H9 (cell line): ENCODE data around the gene HLX. TPM values are rescaled to one million over a fixed set of nuclear protein-coding genes. Genes with fewer than 3 reads are reported as not detected.
A peak's percentile ranks its signal among the peaks of the same experiment; 100 is the strongest.

ENCODE experiments used
- DNase-seq: peaks from one replicate; pipeline ENCODE4 v3.0.0-alpha.2; 2017
- H2AFZ ChIP-seq: one replicate; pipeline ENCODE4 v1.6.1; 2013; ENCODE audit warnings: mild to moderate bottlenecking, low read length, control low read depth, moderate library complexity
- H2AK5ac ChIP-seq: 2 replicates; pipeline ENCODE4 v1.6.1; 2013; ENCODE audit warnings: low read length, control low read depth, mixed read lengths; ENCODE audit not compliant: insufficient read length
- H2BK120ac ChIP-seq: one replicate; pipeline ENCODE4 v1.6.1; 2013; ENCODE audit warnings: low read depth, mild to moderate bottlenecking, low read length, control low read depth, inconsistent platforms; ENCODE audit not compliant: poor library complexity, severe bottlenecking
- H2BK12ac ChIP-seq: 2 replicates; pipeline ENCODE4 v1.6.1; 2013; ENCODE audit warnings: low read length, control low read depth, mixed read lengths, low read depth; ENCODE audit not compliant: insufficient read length
- H2BK15ac ChIP-seq: 2 replicates; pipeline ENCODE4 v1.6.1; 2013; ENCODE audit warnings: low read depth, low read length, control low read depth
- H2BK20ac ChIP-seq: one replicate; pipeline ENCODE4 v1.6.1; 2013; ENCODE audit warnings: low read depth, mild to moderate bottlenecking, low read length, control low read depth, inconsistent platforms; ENCODE audit not compliant: poor library complexity, severe bottlenecking
- H2BK5ac ChIP-seq: 2 replicates; pipeline ENCODE4 v1.6.1; 2013; ENCODE audit warnings: low read length, control low read depth, mixed read lengths; ENCODE audit not compliant: insufficient read length
- H3K14ac ChIP-seq: 2 replicates; pipeline ENCODE4 v1.6.1; 2013; ENCODE audit warnings: low read length, control low read depth; ENCODE audit not compliant: insufficient read depth
- H3K18ac ChIP-seq: 2 replicates; pipeline ENCODE4 v1.6.1; 2013; ENCODE audit warnings: low read depth, mild to moderate bottlenecking, mixed read lengths, low read length, control low read depth; ENCODE audit not compliant: insufficient read length
- H3K23ac ChIP-seq: 2 replicates; pipeline ENCODE4 v1.6.1; 2013; ENCODE audit warnings: low read length, control low read depth, mixed read lengths, low read depth; ENCODE audit not compliant: insufficient read length
- H3K23me2 ChIP-seq: 2 replicates; pipeline ENCODE4 v1.6.1; 2013; ENCODE audit warnings: low read depth, mild to moderate bottlenecking, mixed read lengths, low read length, control low read depth; ENCODE audit not compliant: insufficient read length, poor library complexity, severe bottlenecking
- H3K27ac ChIP-seq: 2 replicates; pipeline ENCODE4 v1.5.1; 2013; ENCODE audit warnings: low read length, control low read depth, mixed read lengths, low read depth; ENCODE audit not compliant: insufficient read length
- H3K27me3 ChIP-seq: 2 replicates; pipeline ENCODE4 v1.6.1; 2013; ENCODE audit warnings: low read length, control low read depth, inconsistent platforms; ENCODE audit not compliant: insufficient read depth
- H3K4ac ChIP-seq: 2 replicates; pipeline ENCODE4 v1.6.1; 2013; ENCODE audit warnings: low read depth, mild to moderate bottlenecking, control low read depth, inconsistent platforms, low read length, moderate library complexity
- H3K4me1 ChIP-seq: 2 replicates; pipeline ENCODE4 v1.6.1; 2013; ENCODE audit warnings: low read length, control low read depth, inconsistent platforms; ENCODE audit not compliant: insufficient read depth
- H3K4me2 ChIP-seq: 2 replicates; pipeline ENCODE4 v1.6.1; 2013; ENCODE audit warnings: low read length, control low read depth, mixed read lengths; ENCODE audit not compliant: insufficient read length, insufficient read depth
- H3K56ac ChIP-seq: 2 replicates; pipeline ENCODE4 v1.6.1; 2013; ENCODE audit warnings: low read depth, mild to moderate bottlenecking, mixed read lengths, low read length, control low read depth; ENCODE audit not compliant: insufficient read length
- H3K79me1 ChIP-seq: 2 replicates; pipeline ENCODE4 v1.6.1; 2013; ENCODE audit warnings: low read depth, mild to moderate bottlenecking, moderate library complexity, low read length, control low read depth, inconsistent platforms; ENCODE audit not compliant: insufficient read depth, poor library complexity, severe bottlenecking
- H3K79me2 ChIP-seq: 2 replicates; pipeline ENCODE4 v1.6.1; 2013; ENCODE audit warnings: low read length, control low read depth, inconsistent platforms; ENCODE audit not compliant: insufficient read depth
- H3K9ac ChIP-seq: 2 replicates; pipeline ENCODE4 v1.6.1; 2013; ENCODE audit warnings: low read length, control low read depth, mixed read lengths; ENCODE audit not compliant: insufficient read length; ENCODE audit errors: extremely low read depth
- H3K9me3 ChIP-seq: one replicate; pipeline ENCODE4 v1.6.1; 2013; ENCODE audit warnings: low read depth, low read length, inconsistent platforms; ENCODE audit not compliant: control insufficient read depth
- H3T11ph ChIP-seq: one replicate; pipeline ENCODE4 v1.6.1; 2013; ENCODE audit warnings: mild to moderate bottlenecking, low read length, control low read depth, inconsistent platforms
- H4K20me1 ChIP-seq: one replicate; pipeline ENCODE4 v1.6.1; 2013; ENCODE audit not compliant: control insufficient read depth, insufficient read length, insufficient read depth
- H4K5ac ChIP-seq: 2 replicates; pipeline ENCODE4 v1.6.1; 2013; ENCODE audit warnings: low read depth, mild to moderate bottlenecking, mixed read lengths, low read length, control low read depth; ENCODE audit not compliant: insufficient read length
- H4K8ac ChIP-seq: replicated peaks from 2 replicates; pipeline ENCODE4 v1.6.1; 2013; ENCODE audit warnings: low read length, control low read depth, mixed read lengths, low read depth; ENCODE audit not compliant: insufficient read length
- H4K91ac ChIP-seq: 2 replicates; pipeline ENCODE4 v1.6.1; 2013; ENCODE audit warnings: low read depth, mild to moderate bottlenecking, moderate library complexity, mixed read lengths, low read length, control low read depth; ENCODE audit not compliant: insufficient read length
- H3K27ac Mint-ChIP-seq, 3 experiments: 2 replicates in 2 of 3; 3 replicates in 1 of 3; pipeline ENCODE4 v1.8.0; 2020 to 2021; ENCODE audit warnings: mixed read lengths in 3 of 3, mild to moderate bottlenecking in 1 of 3, moderate library complexity in 1 of 3
- H3K27me3 Mint-ChIP-seq: 2 replicates; pipeline ENCODE4 v1.8.0; 2021; ENCODE audit warnings: low read depth, mild to moderate bottlenecking, moderate library complexity, mixed read lengths
- H3K36me3 Mint-ChIP-seq, 3 experiments: 2 replicates in 2 of 3; 3 replicates in 1 of 3; pipeline ENCODE4 v1.8.0; 2020 to 2021; ENCODE audit warnings: low read depth in 3 of 3, mixed read lengths in 3 of 3; ENCODE audit not compliant: insufficient read depth in 1 of 3
- H3K4me1 Mint-ChIP-seq, 2 experiments: 2 replicates each; pipeline ENCODE4 v1.8.0; 2020; ENCODE audit warnings: mixed read lengths in 2 of 2
- H3K4me3 Mint-ChIP-seq, 2 experiments: 2 replicates in 1 of 2; 3 replicates in 1 of 2; pipeline ENCODE4 v1.8.0; 2020 to 2021; ENCODE audit warnings: mild to moderate bottlenecking in 2 of 2, mixed read lengths in 2 of 2, moderate library complexity in 1 of 2
- H3K9me3 Mint-ChIP-seq, 2 experiments: 2 replicates in 1 of 2; 3 replicates in 1 of 2; pipeline ENCODE4 v1.8.0; 2020; ENCODE audit warnings: mild to moderate bottlenecking in 2 of 2, mixed read lengths in 2 of 2, moderate library complexity in 1 of 2
- CTCF ChIP-seq: fragments of 200-600 bp; sonication (generic); conservative IDR thresholded peaks from 3 replicates; pipeline ENCODE4 v1.8.0; 2021; ENCODE audit warnings: antibody characterized with exemption, mild to moderate bottlenecking
- WGBS: extraction: QIAGEN DNeasy Blood & Tissue Kit; methylation state at CpG from one replicate; pipeline ENCODE4 v1.1.7; 2013; ENCODE audit warnings: missing lambda C conversion rate, low lambda C conversion rate, mixed read lengths; ENCODE audit not compliant: insufficient read length; ENCODE audit errors: extremely low coverage; 5-methylcytosine and 5-hydroxymethylcytosine counted together
- total RNA-seq: library from RNA; stranded (reverse); gene quantifications from 2 replicates; pipeline ENCODE4 v1.2.1, GENCODE V29; 2021

The HLX gene
- total RNA-seq, 1 experiment from 2014 or later, result 0.37 TPM

GRCh38 chr1:220879509-220880361, 492 bp downstream of the HLX start:
- Mint-ChIP-seq H3K27me3 (peaks cover 100% of the 10 kb centered on the region), H3K9me3 (peaks cover 0 to 3% of the 10 kb centered on the region in 2 experiments; a peak in 2 of 5 replicates), H3K36me3 (no peaks in the 10 kb centered on the region; a peak in 2 of 7 replicates), H3K27ac (no peak overlapping the region), H3K4me1 (peaks cover 51 to 73% of the 10 kb centered on the region in 2 experiments), H3K4me3 (peak overlapping the region; percentile 57 to 86)
- H2BK20ac ChIP-seq, result no peak overlapping the region
- H4K20me1 ChIP-seq, result no peaks in the 10 kb centered on the region
- no peak overlapping the region for H2BK15ac ChIP-seq
- H3K18ac ChIP-seq, result no peak overlapping the region
- DNase-seq, result peak; percentile 50
- H3K27ac ChIP-seq, result no peak overlapping the region
- no peak overlapping the region for H2BK12ac ChIP-seq
- no peak overlapping the region for H4K91ac ChIP-seq
- H4K8ac ChIP-seq, result no peak overlapping the region
- H3K23ac ChIP-seq, result no peak overlapping the region
- TF ChIP-seq CTCF, result no peak
- peaks cover 16% of the 10 kb centered on the region for H3K23me2 ChIP-seq
- no peak overlapping the region for H2AFZ ChIP-seq
- H3K27me3 ChIP-seq, result peaks cover 93% of the 10 kb centered on the region
- no peak overlapping the region for H2AK5ac ChIP-seq
- H3K4me1 ChIP-seq, result no peaks in the 10 kb centered on the region
- no peak overlapping the region for H3T11ph ChIP-seq
- no peak overlapping the region for H3K56ac ChIP-seq
- H3K4ac ChIP-seq, result no peak overlapping the region
- no peaks in the 10 kb centered on the region for H3K79me1 ChIP-seq
- H3K9ac ChIP-seq, result no peak overlapping the region
- no peak overlapping the region for H2BK5ac ChIP-seq
- H3K79me2 ChIP-seq, result no peaks in the 10 kb centered on the region
- no peak overlapping the region for H4K5ac ChIP-seq
- peak overlapping the region; percentile 59 for H3K4me2 ChIP-seq
- WGBS, result no CpG with 5 or more reads among the region's 94 CpGs
- H3K9me3 ChIP-seq, result no peaks in the 10 kb centered on the region
- no peak overlapping the region for H3K14ac ChIP-seq
- H2BK120ac ChIP-seq, result no peak overlapping the region
